CD4-positive, alpha-beta T cell treated with Interleukin-15 for 4 hours (primary cell): ENCODE results near the gene INTS1.

Source experiments
- DNase-seq: peaks from one replicate; pipeline ENCODE4 v3.0.0-alpha.2; 2020; ENCODE audit warnings: low spot score

The INTS1 gene

DNA sequence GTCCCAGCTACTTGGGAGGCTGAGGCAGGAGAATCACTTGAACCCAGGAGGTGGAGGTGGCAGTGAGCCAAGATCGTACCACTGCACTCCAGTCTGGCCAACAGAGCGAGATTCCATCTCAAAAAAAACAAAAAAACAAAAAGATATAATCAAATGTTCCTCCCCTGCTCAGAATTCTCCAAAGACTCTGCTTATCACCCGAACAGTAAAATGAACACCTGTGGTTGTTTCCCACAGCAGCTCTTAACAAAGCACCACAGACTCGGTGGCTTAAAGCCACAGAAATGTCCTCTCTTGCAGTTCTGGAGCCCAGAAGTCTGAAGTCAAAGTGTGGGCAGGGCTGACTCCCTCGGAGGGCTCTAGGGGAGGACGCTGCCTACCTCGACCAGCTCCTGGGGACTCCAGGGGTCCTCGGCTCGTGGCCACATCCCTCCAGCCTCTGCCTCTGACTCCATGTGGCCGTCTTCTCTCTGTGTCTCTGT is 4.1 kb upstream of the INTS1 start:
- DNase-seq: no peak

DNA sequence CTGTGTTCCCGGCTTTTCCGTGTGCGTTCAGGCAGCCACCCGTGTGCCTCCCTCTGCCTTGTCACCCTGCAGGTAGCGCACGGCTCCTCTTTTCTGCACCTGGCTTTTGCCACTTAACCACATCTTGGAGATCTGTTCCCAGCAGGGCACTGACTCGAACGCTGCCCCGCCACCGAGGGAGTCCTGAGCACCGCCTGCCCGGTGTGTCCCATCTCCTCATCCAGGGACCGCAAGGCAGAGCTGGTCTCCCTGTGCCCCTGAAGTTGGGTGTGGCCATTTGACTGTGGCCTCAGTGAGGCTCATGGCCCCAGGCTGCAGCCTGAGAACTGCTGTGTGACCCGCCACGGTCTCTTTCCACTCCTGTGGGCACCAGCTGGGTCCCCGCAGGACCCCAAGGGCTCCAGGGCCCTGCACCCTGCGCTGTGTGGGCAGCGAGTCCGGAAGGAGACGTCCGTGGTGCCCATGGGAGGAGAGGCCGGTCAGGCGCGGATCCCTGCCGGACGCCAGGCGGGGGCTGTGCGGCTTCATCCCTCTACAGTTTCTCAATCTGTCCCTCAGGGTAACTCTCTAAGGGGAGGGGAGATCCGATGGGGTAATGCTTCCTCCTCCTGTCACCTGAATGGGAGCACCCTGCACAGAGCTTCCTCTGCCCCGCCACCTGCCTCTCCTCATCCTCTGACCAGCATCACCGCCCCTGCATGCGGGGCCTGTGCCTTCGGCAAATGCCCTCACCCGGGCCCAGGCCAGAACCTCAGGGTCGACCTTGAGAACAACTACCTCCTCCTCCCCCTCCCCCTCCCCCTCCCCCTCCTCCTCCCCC is 1.8 kb upstream of the INTS1 start:
- no peak for DNase-seq

DNA sequence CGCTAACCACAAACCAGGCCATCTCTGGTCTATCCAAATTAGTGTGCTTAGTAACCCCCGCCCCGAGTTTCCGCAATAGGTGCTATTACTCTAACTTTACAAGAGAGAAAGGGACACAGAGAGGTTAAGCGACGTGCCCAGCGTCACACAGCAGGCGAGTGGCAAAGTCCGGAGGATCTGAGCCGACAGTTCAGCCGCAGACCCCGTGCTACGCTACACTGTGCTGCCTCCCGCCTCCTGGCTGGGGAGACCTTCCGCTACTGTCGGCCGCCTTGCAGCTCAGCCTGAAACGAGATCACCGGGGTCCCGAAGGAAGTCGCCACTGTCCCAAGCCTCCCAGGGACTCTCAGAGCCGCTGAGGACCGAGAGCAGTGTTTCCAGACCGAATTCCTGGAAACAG is 799 bp downstream of the INTS1 start:
- no peak for DNase-seq

DNA sequence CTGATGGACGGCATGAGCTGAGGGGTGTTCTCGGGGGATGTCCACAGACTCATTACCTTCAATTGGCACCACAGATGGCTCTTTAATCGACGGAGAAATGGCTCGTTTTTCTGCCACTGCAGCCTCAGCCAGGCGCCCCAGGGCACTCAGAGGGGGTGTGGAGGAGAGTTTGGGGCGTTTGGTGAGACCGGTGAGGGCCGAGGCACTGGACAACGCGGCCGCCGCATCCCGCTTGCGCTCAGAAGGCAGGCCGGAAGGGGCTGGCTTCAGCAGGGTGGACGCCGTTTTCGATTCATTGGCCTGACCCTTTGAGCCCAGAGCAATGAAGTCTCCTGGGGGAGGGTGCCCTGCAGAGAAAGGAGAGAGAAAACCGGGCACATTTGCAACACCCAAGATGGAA is 1.3 kb downstream of the INTS1 start:
- DNase-seq: no peak

DNA sequence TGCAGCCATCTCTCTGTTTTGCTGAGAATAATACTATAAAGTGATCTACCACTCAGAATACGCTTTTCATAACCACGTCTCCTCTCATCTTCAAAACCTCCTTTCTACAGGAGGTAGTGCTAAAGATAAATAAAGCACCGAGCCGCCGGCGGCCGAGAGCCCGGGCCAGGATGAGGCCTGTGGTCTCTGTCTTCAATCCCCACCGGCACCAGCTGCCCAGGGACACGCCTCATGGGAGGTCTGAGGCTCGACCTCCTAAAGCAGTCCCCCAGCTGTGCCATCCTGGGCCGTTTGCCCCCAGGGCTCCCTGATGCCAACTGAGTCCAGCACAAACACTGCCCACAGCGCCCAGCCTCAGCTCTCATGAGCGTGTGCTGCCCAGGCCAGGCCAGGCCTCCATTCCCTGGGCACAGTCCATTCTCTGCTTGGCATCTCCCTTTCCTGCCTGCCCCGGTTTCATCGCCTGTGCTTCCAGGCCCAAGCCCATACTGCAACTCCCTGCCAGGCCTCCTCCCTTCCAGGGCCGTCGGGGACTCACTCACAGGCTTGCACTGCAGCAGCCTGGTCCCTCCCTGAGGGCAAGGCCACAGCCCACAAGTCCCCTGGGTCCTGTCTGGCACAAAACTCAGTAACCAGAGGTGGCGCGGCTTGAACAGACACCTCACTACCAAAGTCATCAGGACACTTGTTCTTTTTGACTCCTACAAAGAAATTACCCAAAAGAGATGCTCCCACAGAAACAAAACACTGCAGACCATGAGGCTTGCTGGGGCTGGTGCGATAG is 2.5 kb downstream of the INTS1 start:
- no peak for DNase-seq

DNA sequence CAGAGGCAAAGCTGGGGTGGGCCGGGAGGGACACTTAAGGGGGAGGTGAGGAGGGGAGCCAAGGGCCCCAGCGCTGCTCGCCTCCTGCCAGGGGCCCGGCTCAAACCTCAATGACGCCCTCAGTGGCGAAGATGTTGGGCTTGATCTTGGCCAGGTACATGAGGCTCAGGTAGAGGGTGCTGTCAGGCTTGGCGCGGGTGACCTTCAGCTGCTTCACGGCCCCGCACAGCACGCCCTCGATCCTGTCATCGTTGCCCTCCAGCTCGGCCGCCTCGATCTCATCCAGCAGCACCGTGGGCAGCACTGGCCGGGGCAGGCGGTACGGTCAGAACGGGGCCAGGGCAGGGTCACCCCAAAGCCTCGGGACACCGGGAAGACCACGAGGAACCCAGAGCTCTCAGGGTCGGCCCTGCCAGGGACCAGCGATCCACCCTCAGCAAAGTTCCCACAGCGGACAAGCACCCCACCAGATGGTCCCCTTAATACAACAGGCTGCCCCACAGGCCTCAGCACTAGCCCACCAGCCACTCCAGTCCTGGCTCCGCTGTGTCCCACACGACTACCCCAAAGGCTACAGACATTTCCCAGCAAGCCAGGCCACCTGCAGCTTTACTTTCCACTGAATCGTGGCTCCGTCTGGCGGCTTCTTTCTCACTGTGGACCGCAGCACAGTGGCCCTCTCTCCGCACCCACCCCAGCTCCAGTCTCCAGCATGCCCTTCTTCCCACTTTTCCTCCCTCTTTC is 4.0 kb downstream of the INTS1 start:
- DNase-seq: no peak

DNA sequence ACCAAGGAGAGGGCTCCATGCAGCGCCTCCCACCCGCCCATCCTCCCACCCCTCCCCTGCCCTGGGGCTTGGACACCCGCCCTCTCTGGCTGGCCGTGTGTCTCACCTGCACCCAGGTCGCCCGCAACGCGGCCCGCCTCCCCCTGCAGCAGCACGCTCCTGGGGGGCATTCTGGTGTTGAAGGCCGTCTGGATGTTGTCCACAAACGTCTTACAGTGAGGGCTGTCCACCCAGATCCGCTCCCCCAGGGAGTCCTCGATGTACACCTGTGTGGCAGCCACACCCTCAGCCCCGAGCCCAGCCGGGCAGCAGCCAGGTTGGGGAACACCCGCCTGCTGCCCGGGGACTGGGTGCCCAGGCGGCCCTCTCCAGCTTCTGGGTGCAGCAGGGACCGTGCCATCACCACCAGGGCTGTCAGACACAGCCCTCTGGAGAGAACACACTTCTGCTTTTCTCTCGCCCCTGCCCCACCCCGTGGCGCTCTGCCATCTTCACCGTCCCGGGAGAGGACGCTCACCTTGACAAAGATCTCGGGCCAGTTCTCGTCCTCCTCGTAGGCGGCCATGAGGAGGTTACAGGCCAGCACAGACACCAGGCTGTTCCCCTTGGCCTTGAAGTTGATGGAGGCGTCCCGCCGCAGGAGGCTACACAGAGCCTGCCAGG is 4.7 kb downstream of the INTS1 start:
- DNase-seq: no peak

DNA sequence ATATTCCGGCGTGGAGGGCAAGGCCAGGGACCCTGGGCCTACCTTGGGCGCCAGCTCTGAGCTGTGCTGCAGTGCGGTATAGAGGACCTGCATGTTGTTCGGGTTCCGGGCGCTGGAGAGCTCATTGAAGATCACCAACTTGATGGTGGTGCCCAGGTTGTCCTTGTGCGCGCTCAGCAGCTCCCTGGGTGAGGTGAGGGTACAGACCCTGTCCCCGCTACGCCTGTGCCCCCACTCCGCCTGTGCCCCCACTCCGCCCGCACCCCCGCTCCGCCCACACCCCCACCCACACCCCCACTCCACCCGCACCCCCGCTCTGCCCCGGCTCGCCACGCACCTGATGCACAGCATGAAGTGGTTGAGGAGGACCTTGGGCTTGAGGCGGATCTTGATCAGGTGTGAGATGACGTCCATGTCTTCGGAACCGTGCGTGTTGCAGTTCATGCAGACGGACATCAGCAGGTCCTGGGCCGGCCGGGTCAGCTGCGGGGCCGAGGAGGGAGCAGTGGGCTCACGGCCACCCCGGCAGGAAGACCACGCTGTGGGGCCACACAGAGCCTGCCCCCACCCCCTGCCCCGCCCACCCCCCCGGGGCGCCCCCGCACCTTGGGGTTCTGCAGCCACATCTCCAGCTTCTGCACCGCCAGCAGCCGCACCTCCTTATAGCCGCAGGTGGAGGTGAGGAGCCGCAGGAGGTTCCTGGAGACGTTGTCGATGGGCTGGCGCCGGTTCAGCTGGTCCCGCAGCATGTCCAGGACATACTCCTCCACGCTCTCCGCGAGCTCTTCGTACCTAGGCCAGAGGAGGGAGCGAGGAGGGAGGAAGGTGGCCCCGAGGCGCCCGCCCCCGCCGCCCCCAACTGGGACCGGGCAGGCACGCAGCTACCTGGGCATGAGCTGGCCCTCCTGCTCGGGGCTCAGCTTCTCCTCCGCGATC is 5.6 kb downstream of the INTS1 start:
- DNase-seq: no peak

DNA sequence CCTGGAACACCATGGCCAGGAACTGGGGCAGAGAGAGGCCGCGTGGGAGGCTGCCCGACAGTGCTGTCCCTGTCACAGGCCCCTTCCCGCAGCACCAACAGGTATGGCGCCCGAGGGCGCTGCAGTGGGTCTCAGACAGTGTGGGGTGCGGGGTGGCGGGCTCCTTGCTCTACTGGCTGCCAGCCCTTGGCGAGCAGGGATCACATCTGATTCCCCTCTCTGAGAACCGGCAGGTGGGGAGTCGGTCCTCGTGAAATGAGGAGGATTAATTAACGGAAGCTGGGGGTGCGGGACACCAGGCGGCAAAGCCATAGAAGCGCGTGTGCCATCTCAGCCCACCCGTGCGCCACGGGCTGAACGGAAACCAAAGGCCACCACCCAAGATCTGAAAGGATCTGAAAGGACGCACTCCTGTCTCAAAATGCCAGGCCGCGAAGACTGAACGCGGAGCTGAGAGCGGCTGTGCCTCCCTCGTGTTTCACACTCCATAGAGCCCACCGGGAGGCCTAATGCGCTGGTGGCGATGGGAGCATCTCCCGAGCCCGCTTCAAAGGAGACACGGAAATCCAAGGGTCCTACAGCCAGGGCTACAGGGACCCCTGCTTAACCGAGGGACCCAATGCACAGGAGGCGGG is 6.8 kb downstream of the INTS1 start:
- no peak for DNase-seq

DNA sequence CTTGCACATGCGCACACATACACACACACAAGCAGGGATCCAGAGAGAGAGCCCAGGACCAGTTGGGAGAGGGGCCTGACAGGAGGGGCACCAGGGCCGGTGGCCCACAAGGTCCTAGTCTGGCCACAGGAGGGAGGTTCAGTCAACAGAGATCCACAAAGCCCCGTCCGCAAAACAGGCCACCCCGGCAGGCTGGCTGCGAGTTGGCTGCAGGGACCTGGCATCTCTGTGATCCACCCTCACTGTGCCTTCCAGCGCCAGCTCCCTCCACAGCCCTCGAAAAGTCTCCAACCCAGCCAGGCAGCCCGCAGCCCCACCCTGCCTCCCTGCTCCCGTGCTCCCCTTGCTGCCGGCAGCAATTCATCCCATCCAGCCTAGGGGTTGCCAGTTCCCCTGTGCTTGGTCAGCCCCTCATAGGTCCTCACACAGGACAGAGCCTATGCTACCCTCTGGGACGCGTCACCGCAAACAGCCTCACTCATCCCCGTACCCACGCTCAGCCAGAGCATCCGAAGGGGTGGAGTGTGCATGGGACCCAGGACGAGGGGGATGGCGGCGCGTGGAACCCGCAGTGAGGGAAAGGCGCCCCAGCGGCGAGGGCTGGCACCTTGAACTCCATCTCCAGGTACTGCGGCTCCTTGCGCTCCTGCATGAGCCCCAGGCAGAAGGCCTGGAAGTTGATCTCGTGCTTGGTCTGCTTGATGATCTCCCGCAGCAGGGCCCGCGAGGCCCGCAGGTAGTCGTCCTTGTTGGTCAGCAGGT is 7.5 kb downstream of the INTS1 start:
- no peak for DNase-seq

DNA sequence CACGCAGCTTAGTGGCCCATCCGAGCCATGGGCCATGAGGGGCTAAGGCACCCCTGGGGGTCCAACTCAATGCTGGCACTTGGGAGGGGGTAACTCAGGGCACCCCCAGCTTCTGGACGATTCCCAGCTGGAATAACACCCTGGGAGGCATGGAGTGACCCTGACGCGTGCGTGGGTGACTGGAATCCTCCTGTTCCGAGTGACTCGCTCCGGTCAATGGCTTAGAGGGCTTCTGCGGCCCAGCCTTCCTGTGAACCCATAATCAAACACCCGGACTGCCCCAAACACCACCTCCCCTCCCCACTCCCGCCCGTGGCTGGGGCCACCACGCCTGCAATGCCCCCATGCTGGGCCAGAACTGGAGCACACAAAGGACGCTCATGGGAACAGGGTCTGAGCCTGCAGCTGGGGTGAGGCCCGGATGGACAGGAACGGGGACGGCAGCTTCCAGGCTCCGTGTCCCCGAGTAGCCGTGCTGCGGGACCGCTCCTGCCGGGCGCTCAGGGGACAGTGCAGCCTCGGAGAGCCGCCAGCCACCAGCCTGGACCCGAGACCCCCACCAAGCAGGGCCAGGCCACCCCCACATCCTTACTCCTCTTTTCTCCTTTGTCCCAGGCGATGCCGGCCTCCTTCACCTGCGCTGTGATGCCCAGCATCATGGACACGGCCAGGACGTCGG is 8.5 kb downstream of the INTS1 start:
- DNase-seq: no peak

DNA sequence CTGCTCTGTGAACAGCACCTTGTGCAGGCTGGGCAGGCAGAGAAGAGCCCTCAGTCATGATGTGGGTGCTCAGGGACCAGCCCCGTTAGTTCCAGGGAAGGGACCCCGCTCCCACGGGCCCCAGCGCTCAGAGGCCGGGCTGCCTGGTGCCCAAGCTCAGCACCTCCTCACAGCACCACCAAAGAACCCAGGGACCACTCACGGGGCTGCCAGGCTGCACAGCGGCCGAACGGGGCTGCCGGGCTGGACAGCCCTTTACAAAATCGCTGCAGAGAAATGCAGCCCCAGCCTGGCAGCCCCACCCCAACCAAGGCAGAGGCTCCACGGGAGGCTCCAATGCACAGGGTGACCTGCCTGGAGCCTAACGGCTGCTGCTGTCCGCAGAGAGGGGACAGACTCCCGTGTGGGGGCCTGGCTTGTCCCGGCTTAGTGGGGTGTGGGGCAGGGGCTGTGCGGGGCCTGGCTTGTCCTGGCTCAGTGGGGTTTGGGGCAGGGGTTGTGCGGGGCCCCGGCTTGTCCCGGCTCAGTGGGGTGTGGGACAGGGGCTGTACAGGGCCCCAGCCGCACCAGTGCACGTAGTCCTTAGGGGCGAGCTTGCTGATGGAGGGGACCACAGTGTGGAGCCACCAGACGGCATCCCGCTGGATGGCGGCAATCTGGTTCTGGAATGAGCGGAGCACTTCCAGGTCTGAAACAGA is 9.2 kb downstream of the INTS1 start:
- no peak for DNase-seq

DNA sequence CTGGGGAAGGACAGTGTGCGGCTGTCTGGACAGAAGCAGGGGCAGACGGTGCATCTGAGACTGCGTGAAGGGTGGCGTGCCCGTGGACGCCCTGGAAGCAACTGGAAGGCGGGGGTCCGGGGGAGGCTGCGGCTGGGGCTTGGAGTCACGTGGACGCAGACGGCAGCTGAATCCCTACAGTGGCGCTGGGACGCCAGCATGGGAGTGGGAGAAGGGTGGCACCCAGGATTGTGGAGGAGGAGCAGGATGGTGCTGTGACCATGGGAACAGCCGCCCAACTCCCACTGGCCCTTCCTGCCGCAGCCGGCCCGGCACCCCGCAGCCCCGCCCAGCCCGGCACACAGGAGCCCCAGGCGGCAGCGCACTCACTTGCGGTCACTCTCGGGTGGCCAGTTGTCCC is 9.7 kb downstream of the INTS1 start:
- no peak for DNase-seq

DNA sequence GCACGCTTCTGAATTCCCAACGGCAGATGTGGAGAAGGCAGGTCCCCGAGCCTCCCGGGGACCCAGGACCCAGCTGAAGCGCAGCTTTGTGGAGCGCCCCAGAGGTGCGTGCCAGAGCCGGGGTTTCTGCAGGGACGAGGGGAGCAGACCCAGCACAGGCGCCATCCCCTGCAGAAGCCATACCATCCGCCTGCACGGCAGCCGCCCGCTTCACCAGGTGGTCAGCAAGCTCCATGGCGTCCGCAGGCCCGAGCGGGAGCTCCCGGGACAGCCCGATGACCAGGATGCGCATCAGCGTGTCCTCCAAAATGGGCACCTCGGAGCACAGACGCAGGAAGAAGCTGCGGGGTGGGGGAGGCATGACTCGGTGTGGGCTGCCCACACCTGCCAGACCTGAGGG is 10.6 kb downstream of the INTS1 start:
- no peak for DNase-seq

DNA sequence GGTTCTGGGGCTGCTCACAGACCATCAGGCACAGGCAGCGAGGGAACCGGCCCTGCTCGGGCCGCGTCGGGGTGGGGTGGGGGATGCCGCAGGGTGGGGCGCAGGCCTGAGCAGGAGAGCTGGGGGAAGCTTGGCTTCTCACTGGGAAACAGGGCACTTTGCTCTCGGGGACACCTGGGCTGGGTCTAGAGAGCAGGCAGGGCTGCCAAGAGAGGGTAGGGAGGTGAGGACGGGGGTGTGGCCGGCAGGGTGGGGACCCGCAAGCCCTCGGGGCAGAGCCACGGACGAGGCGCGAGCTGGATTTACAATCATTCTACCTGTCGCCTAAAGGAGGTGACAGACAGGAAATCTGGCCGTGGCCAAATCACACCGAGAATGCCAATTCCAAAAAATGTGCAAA is 11.1 kb downstream of the INTS1 start:
- DNase-seq: no peak

DNA sequence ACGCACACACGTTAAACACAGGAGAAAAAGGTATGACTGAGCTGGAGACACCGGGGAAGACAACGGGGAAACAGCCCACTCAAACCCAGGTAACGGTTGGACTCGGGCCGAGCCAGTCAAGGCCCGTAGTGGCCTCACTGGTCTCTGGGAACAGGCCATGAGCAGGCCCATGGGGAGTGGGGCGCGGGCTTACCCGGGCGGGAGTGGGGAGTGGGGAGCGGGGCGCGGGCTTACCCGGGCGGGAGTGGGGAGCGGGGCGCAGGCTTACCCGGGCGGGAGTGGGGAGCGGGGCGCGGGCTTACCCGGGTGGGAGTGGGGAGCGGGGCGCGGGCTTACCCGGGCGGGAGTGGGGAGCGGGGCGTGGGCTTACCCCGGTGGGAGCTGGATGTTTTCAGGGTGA is 11.5 kb downstream of the INTS1 start:
- DNase-seq: no peak

DNA sequence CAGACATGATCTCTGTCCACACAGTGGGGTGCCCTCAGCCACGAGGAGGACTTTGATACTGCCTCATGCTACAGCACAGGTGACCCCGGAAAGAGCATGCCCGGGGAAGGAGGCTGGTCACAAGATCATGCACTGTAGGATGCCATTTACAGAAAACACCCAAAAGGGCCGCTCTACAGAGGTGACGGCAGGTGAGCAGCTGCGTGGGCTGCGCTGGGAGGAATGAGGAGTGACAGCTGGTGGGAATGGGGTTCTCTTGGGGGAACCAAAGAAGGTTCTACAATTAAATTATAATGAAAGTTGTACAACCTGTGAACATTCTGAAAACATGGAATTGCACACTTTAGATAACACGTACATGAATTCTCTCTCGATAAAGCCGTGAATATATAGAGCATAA is 12.0 kb downstream of the INTS1 start:
- no peak for DNase-seq

DNA sequence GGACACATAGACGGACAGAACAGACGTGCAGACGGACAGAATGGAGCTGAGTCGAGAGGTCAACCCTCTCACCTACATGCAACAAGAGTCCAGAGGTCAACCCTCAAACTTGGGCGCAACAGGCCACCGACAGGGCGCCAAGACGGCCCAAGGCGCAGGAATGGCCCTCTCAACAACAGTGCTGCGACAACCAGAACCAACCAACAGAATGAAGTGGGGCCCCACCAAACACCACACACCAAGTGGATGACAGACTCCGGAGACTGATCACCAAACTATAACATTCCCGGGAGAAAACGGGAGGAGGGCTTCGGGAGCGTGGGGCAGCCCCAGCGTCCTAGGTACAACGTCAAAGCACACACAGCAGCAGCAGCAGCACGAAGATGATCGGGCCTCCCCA is 13.4 kb downstream of the INTS1 start:
- DNase-seq: no peak

DNA sequence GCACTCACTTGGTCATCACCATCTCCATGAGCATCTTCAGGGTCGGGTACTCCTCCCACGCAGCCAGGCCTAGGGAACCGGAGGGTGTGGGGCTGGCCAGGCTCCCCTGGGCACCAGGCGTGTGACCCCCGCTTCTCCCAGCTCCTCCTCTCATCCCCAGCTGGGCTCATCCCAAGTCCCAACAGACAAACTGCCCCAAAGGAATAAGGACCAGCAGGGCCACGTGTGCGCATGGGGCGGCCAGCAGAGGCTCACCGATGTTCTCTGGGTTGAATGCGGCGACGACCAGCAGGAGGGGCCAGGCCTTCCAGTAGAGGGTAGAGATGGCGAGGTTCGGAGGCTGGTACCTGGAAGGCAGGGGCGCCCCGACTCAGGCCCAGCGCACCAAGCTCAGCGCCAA is 14.9 kb downstream of the INTS1 start:
- DNase-seq: no peak
